ENCODE results near the gene PLEKHG3.
"Not testable (repeated sequence)": the region's sequence is repeated elsewhere in the genome, so short reads cannot be mapped to it uniquely, and the experiment has no call there.

Gene PLEKHG3

GRCh38 chr14:64704143-64704742, at the start of gene PLEKHG3:
TSS of gene PLEKHG3 (plus strand) at chr14:64704424. CDS start at chr14:64727632, 23,208 bp downstream.
- FAIRE-seq, result no peak

DNA sequence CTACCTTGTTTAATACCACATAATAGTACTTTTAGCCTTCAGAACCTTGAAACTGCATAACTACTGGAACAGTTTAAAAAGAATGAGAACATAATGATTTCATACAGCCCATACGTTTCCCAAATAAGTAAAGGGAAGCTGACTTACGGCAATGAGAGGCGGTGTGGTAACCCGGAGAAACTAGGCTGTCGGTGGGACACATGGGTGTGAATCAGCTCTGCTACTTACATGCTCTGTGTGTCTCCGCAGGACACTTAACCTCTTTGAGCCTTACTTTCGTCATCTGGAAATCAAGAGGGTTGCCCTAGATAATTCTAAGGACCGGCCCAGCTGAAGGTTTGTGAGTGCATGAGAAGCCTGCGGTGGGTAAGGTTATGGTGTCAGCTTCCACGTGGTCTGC, 49.3 kb upstream of the PLEKHG3 start:
- FAIRE-seq, result no peak

DNA sequence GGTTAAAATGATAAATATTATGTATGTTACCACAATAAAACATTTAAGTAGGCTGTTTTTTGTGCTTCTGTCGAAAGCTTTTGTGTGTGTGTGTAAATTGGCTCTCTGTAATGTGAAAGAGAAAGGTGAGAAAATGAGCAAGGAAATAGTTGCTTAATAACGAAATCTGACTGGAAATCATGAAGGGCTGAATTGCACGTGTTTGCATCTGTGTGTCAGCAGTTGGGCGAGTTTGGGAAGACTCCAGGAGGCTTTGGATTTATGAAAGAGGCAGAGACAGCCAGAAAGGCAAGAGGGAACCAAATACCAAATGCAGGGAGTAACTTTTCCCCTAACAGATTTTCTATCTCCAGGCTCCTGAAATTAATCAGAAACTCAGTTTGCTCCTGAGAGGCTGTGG, 47.2 kb upstream of the PLEKHG3 start:
- no peak for FAIRE-seq

GRCh38 chr14:64658201-64658600, 46.0 kb upstream of the PLEKHG3 start:
- no peak for FAIRE-seq

- FAIRE-seq, result not testable (repeated sequence)
These were observed 45.4 kb upstream of the PLEKHG3 start for GRCh38 chr14:64658700-64659264.

DNA sequence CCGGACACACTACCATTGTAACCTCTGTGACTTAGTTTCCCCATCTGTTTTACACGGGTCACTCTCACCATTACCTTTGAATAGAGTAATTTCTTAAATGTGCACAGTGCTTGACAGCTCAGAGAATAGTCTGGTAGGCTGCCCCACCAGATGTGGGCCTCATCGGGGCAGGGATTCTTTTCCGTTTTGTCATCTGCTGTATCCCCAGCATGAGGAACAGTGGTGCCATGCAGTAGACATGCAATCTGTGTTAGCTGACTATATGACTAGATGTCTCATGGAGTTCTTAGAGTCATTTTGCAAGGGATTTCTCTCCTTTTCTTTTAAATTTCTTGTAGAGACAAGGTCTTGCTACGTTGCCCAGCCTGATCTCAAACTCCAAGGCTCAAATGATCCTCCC, 44.9 kb upstream of the PLEKHG3 start:
- FAIRE-seq, result no peak

DNA sequence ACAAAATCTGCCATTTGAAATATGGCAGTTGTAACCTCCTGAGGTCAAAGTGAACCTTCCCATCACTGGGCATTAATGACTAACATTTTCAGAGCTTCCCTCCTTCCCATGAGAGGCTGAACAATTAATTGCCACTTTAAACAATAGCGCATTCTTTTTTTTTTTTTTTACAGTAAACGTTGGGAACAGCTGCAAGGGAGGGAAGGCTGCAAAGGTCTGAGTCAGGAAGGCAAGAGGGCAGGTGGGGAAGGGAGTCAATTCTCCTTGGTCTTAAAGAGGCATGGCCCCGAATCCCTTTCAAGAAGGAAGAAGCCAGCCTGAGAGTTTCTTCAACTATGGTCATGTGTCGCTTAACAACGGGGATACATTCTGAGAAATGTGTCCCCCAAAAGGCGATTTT, 41.0 kb upstream of the PLEKHG3 start:
- no peak for FAIRE-seq

- peak; percentile 99 for FAIRE-seq
These were observed 32.6 kb upstream of the PLEKHG3 start for GRCh38 chr14:64671591-64671990.

DNA sequence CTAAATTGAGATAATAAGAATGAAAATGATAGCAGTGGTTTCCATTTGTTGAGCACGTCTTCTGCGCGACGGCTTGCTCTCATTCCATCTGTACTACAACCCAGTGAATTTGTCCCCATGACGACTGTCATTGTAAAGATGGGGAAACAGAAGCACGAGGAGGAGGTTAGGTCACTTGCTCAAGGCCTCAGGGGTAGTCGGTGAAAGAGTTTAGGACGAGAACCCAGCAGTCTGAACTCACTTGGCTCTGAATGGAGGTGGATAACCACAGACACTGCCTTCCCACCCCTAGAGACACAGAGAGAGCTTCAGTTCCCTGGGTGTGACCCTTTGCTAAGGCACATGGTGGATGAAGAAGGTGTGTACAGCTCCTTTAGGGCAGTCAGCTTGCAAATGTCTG, 30.9 kb upstream of the PLEKHG3 start:
- no peak for FAIRE-seq

- FAIRE-seq, result no peak
These were observed 30.5 kb upstream of the PLEKHG3 start for GRCh38 chr14:64673748-64674147.

DNA sequence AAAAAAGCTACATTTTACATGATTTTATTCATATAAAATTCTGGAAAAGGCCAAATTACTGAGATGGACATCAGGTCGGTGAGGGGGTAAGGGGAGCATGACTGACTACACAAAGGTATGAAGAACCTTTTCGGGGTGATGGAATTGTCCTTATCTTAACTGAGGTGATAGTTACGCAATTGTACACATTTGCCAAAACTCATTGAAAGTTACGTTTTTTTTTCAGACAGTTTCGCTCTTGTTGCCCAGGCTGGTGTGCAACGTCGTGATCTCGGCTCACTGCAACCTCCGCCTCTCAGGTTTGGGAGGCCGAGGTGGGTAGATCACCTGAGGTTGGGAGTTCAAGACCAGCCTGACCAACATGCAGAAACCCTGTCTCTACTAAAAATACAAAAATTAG, 29.4 kb upstream of the PLEKHG3 start:
- FAIRE-seq, result no peak

- FAIRE-seq, result no peak
These were observed 28.9 kb upstream of the PLEKHG3 start for GRCh38 chr14:64675312-64675711.

DNA sequence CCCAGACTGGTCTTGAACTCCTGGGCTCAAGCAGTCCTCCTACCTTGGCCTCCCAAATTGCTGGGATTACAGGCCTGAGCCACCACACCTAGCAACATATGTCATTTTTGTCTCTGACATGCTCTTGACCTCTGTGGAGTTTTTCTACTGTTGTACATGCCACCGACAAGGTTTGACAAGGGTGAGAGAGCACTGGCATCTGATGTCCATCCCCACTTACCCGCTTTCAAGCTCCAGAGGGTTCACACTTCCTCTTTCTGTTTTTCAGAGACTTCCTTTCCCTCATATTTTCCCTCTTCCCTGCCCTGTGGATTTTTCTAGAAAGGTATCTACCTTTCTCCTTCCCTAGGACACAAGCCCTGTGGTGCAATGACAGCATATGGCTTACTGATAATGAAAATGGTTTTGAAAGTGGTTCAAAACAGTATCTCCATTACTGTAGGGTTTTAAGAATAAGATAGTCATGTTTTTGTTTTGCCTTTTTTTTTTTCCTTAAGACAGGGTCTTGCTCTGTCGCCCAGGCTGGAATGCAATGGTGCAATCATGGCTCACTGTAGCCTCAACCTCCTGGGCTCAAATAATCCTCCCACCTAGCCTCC, 27.7 kb upstream of the PLEKHG3 start:
- no peak for FAIRE-seq

- FAIRE-seq, result no peak
These were observed 24.1 kb upstream of the PLEKHG3 start for GRCh38 chr14:64680013-64680713.

- FAIRE-seq, result no peak
These were observed 23.5 kb upstream of the PLEKHG3 start for GRCh38 chr14:64680714-64681065.

- FAIRE-seq, result no peak
These were observed 22.2 kb upstream of the PLEKHG3 start for GRCh38 chr14:64681796-64682710.

DNA sequence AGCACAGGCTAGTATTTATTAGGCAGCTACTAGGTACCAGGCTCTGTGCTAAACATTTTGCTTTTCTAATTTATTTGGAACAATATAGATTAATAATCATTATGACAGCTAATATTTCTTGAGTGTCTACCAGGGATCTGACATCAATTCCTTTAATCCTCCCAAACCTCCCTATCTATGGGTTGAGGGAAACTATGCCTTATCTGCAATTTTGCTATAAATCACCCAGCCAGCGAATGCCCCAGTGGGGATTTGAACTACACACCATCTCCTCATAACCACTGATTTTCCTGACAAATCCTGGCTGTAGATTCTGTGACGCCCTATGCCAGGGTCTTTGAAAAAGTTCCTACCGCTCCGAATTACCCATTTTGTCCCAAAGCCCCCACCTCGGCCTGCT, 21.4 kb upstream of the PLEKHG3 start:
- no peak for FAIRE-seq

DNA sequence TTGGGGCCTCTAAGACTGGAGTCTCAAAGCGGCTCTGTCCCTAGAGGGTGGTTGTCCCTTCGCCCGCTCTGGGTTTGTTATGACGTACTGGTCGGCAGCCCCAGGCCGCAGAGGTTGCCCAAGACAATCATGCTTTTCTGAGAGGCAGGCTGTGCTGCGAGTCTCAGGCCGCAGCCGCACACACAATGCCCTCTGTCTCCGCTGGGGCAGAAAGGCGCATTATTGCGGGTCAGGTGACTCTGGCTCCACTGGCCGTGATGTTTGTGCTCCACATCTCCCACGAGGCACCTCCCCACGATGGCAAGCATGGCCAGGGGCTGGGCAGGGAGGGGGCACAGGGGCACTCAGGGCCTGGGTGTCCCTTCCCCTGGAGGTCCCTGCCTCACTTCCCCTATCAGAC, 21.0 kb upstream of the PLEKHG3 start:
- no peak for FAIRE-seq

GRCh38 chr14:64684091-64684490, 20.1 kb upstream of the PLEKHG3 start:
- no peak for FAIRE-seq

DNA sequence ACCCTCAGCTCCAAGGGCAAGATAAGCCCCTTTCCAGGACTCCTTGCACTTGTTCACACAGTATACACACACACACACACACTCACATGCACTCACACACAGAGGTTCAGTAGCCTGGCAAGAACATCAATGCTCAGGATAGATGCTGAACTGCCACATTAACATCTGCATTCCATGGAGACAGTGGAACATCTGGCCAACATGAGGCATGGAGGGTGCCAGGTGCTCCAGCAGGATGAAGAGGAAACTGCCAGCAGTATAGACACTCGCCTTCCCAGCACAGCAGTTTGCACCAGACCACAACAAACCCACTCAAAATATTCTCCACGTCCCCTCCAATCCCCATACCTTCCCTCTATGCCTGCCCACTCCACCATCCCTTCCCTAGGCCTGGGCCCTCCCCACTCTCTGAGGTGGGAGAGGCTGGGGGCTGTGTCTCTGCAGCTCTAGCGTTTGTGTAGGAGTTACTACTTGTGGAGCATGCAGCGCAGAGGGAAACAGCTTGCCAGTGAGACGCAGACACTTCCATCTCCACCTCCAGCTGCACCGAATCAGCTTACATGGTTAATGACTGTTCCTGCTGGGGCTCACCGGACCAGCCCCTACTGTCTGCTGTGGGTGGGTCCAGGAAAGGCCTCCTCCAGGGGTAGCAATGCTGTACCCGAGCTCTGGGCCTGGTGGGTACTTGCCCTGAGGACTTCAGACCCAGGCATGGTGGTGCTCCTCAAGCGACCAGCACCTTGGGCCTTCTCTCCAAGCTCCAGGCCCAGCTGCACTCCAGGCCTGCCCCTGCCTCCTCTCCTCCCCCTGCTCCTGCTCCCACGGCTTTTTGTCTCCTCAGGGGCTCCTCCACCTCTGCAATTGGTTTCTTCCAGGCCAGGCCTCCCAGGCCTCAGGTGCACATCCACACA, 18.6 kb upstream of the PLEKHG3 start:
- no peak for FAIRE-seq

- FAIRE-seq, result no peak
These were observed 18.0 kb upstream of the PLEKHG3 start for GRCh38 chr14:64686282-64686615.

- no peak for FAIRE-seq
These were observed 16.2 kb upstream of the PLEKHG3 start for GRCh38 chr14:64688031-64688430.

Measured in islet of Langerhans (tissue), 1 donor.